ENCODE results near the gene GALNT18.

The GALNT18 gene

DNA sequence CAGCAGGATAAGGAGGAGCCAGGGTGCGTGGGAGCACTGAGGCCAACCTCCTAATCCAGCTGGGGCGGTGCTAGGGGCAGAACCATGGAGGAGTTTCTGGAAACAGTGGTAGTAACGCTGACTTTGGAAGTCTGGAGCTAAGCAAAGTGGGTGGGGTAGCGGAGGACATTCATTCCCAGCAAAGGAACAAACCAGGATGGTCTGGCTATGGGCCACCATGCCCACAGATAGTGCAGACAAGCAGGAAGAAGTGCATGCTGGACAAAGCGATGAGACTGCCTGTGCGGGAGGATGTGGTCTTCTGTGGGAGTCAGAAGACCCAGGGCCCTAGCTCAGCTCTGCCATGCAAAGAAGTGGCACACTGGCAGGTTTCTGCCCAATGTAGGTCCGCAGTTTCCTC is 197.1 kb downstream of the GALNT18 start:
- TF ChIP-seq, protein P1, sequence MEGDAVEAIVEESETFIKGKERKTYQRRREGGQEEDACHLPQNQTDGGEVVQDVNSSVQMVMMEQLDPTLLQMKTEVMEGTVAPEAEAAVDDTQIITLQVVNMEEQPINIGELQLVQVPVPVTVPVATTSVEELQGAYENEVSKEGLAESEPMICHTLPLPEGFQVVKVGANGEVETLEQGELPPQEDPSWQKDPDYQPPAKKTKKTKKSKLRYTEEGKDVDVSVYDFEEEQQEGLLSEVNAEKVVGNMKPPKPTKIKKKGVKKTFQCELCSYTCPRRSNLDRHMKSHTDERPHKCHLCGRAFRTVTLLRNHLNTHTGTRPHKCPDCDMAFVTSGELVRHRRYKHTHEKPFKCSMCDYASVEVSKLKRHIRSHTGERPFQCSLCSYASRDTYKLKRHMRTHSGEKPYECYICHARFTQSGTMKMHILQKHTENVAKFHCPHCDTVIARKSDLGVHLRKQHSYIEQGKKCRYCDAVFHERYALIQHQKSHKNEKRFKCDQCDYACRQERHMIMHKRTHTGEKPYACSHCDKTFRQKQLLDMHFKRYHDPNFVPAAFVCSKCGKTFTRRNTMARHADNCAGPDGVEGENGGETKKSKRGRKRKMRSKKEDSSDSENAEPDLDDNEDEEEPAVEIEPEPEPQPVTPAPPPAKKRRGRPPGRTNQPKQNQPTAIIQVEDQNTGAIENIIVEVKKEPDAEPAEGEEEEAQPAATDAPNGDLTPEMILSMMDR (IDR thresholded peaks at IDR 0.05; ENCODE audit: low read length): no peak
- TF ChIP-seq EZH2 (optimal IDR thresholded peaks at IDR 0.05; ENCODE audit: low read depth, low read length): no peak
- TF ChIP-seq EZH2phosphoT487 (IDR thresholded peaks at IDR 0.05; ENCODE audit: low read length): no peak
- H4K20me1 ChIP-seq (ENCODE audit: insufficient read depth, low read length): no peaks in the 10 kb centered on the region

DNA sequence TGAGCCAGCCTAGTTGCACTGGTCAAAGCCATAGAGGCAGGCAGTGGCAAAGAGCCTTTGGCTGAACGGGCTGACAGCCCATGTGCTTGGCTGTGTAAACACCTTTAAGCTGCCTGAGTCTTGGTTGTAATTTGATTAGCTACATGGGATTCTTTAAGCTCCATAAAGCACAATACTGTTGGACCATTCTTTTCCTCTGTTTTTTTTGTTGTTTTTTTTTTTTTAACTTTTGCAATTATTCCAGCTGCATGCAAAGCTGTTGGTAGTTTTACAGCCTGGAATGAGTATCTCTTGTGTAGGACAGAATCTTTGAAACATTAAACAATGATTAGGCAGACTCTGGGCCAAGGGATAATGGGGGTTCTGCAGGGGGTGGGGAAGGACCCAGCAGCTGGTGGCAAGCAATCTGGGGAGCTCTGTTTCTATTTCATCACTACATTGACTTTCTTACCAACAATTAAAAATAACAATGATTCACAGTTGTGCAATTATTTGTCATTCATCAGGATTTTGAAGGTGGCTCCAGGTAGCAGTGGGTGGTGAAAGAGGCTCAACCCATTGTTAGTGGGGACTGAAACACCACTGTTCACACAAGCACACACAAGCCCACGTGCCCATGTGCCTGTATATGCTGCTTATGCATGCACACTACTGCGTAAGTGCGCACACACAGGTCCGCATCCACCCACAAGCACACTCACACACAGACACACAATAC is 199.2 kb downstream of the GALNT18 start:
- no peak overlapping the region for H3K27ac ChIP-seq (ENCODE audit: low read length)
- H3K4me2 ChIP-seq (ENCODE audit: low read depth, low read length): no peak overlapping the region
- no peaks in the 10 kb centered on the region for H3K79me2 ChIP-seq (ENCODE audit: low read length)
- no peak overlapping the region for H2AFZ ChIP-seq (ENCODE audit: low read length)
- no peaks in the 10 kb centered on the region for H3K9me3 ChIP-seq (replicated peaks; ENCODE audit: insufficient read depth, low read length)
- no peaks in the 10 kb centered on the region for H4K20me1 ChIP-seq (ENCODE audit: insufficient read depth, low read length)
- no peaks in the 10 kb centered on the region for H3K36me3 ChIP-seq (replicated peaks; ENCODE audit: insufficient read depth, low read length)
- no peaks in the 10 kb centered on the region for H3K4me1 ChIP-seq (ENCODE audit: low read length)
- no peaks in the 10 kb centered on the region for H3K9me2 ChIP-seq (replicated peaks; ENCODE audit: insufficient read depth, low read length)
- no peaks in the 10 kb centered on the region for H3K27me3 ChIP-seq (replicated peaks; ENCODE audit: insufficient read depth, low read length)
- DNase-seq: no peak
- no peak overlapping the region for H3K9ac ChIP-seq (ENCODE audit: low read length)
- TF ChIP-seq, protein P1 (IDR thresholded peaks at IDR 0.05; ENCODE audit: low read length): no peak
- TF ChIP-seq EZH2phosphoT487 (IDR thresholded peaks at IDR 0.05; ENCODE audit: low read length) (no peak), EZH2 (optimal IDR thresholded peaks at IDR 0.05; ENCODE audit: low read depth, low read length) (no peak)
- H3F3A ChIP-seq (ENCODE audit: insufficient read depth, low read length): no peaks in the 10 kb centered on the region
- no peak overlapping the region for H3K4me3 ChIP-seq (ENCODE audit: low read length)

More for the DNA sequence above, 197.1 kb downstream of the GALNT18 start:
- Histone ChIP-seq H3K9me2 (replicated peaks; ENCODE audit: insufficient read depth, low read length) (no peaks in the 10 kb centered on the region), H3K36me3 (replicated peaks; ENCODE audit: insufficient read depth, low read length) (no peaks in the 10 kb centered on the region), H3K9me3 (replicated peaks; ENCODE audit: insufficient read depth, low read length) (no peaks in the 10 kb centered on the region), H3F3A (ENCODE audit: insufficient read depth, low read length) (no peaks in the 10 kb centered on the region), H3K79me2 (ENCODE audit: low read length) (no peaks in the 10 kb centered on the region), H3K27ac (ENCODE audit: low read length) (no peak overlapping the region), H3K4me1 (ENCODE audit: low read length) (no peaks in the 10 kb centered on the region), H3K4me3 (ENCODE audit: low read length) (no peak overlapping the region), H3K27me3 (replicated peaks; ENCODE audit: insufficient read depth, low read length) (no peaks in the 10 kb centered on the region), H3K9ac (ENCODE audit: low read length) (no peak overlapping the region), H2AFZ (ENCODE audit: low read length) (no peak overlapping the region), H3K4me2 (ENCODE audit: low read depth, low read length) (no peak overlapping the region)
- DNase-seq: no peak

DNA sequence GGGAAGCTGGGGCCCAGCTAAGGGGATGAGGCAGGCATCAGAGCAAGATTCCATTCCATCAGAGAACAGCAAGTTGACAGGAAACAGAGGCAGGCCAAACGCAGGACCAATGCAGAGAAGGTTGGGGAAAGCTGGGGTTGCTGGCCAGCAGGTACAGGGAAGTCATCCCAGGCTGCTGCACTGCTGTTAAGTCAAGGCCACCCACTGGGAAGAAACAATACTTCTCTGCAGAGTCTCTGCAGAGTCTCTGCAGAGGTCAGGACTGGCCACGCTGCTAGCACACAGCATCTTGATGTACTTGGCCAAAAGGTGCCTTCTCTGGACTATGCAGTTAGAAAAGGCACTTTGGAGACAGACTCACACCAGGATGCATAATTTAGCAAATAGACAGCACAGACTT is 200.3 kb downstream of the GALNT18 start:
- Histone ChIP-seq H3K4me2 (ENCODE audit: low read depth, low read length) (no peak overlapping the region), H3K9me2 (replicated peaks; ENCODE audit: insufficient read depth, low read length) (no peaks in the 10 kb centered on the region), H3K4me3 (ENCODE audit: low read length) (no peak overlapping the region), H3K9me3 (replicated peaks; ENCODE audit: insufficient read depth, low read length) (no peaks in the 10 kb centered on the region), H3F3A (ENCODE audit: insufficient read depth, low read length) (no peaks in the 10 kb centered on the region), H3K9ac (ENCODE audit: low read length) (no peak overlapping the region), H3K79me2 (ENCODE audit: low read length) (no peaks in the 10 kb centered on the region), H3K4me1 (ENCODE audit: low read length) (no peaks in the 10 kb centered on the region), H4K20me1 (ENCODE audit: insufficient read depth, low read length) (no peaks in the 10 kb centered on the region), H3K27ac (ENCODE audit: low read length) (no peak overlapping the region), H3K27me3 (replicated peaks; ENCODE audit: insufficient read depth, low read length) (no peaks in the 10 kb centered on the region), H3K36me3 (replicated peaks; ENCODE audit: insufficient read depth, low read length) (no peaks in the 10 kb centered on the region), H2AFZ (ENCODE audit: low read length) (no peak overlapping the region)
- no peak for TF ChIP-seq EZH2phosphoT487 (IDR thresholded peaks at IDR 0.05; ENCODE audit: low read length)
- TF ChIP-seq, protein P1 (IDR thresholded peaks at IDR 0.05; ENCODE audit: low read length): no peak
- no peak for DNase-seq
